GM18507 (cell line): ENCODE measurements around the gene PNPLA5.
"Not testable (repeated sequence)": the region's sequence is repeated elsewhere in the genome, so short reads cannot be mapped to it uniquely, and the experiment has no call there.

Experiments used
- DNase-seq: peaks from one replicate; pipeline ENCODE4 v3.0.0; 2011; ENCODE audit warnings: low read depth; ENCODE audit not compliant: insufficient read length; ENCODE audit errors: extremely low spot score
- FAIRE-seq: peaks from 2 replicates; lab custom pipeline; 2011; peaks lifted over from hg19 to GRCh38; lab: Jason Lieb, UNC

Gene PNPLA5

DNA sequence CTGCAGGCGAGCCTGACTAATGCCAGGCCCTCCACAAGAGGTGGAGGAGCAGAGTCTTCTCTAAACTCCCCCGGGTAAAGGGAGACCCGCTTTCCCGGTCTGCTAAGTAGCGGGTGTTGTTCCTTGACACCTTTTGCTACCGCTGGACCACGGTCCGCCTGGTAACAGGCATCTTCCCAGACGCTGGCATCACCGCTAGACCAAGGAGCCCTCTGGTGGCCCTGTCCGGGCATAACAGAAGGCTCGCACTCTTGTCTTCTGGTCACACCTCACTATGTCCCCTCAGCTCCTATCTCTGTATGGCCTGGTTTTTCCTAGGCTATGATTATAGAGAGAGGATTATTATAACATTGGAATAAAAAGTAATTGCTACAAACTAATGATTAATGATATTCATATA lies 12.6 kb upstream of the PNPLA5 start:
- not testable (repeated sequence) for FAIRE-seq, DNase-seq

GRCh38 chr22:43903033-43903432 lies 11.2 kb upstream of the PNPLA5 start:
- not testable (repeated sequence) for FAIRE-seq, DNase-seq

- DNase-seq, result no peak
- no peak for FAIRE-seq
Observed at GRCh38 chr22:43901976-43902643, 10.3 kb upstream of the PNPLA5 start.

- DNase-seq, result no peak
- FAIRE-seq, result no peak
Observed at GRCh38 chr22:43900206-43900605, 8.4 kb upstream of the PNPLA5 start.

DNA sequence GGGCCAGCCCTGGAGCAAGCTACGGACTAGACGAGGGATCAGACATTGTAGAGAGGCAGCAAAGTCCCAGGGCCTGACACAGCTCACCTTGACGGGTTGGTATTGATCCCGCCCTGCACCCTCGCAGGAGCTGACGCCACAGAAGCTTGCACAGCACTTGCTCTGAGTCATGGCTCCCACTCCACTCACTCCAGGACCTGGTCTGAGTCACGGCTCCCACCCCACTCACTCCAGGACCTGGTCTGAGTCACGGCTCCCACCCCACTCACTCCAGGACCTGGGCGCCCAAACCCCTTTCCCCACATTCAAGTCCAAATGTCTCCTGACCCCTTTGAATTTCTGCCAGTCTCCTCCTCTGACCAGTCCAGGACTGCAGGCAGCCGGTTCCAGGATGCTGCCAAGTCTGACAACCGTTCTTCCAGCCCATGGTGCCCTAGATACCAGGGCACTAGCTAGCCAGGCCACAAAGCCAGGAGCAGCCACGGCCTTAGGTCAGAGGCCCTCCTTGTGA lies 6.0 kb upstream of the PNPLA5 start:
- DNase-seq, result no peak
- no peak for FAIRE-seq

- FAIRE-seq (no peak), DNase-seq (no peak)
Observed at GRCh38 chr22:43895986-43896645, 4.3 kb upstream of the PNPLA5 start.

GRCh38 chr22:43894122-43894521 lies 2.3 kb upstream of the PNPLA5 start:
- FAIRE-seq, result no peak
- DNase-seq, result no peak

GRCh38 chr22:43893266-43893665 lies 1.5 kb upstream of the PNPLA5 start:
- no peak for FAIRE-seq
- no peak for DNase-seq

GRCh38 chr22:43892183-43892894 lies 526 bp upstream of the PNPLA5 start:
- no peak for DNase-seq
- no peak for FAIRE-seq

DNA sequence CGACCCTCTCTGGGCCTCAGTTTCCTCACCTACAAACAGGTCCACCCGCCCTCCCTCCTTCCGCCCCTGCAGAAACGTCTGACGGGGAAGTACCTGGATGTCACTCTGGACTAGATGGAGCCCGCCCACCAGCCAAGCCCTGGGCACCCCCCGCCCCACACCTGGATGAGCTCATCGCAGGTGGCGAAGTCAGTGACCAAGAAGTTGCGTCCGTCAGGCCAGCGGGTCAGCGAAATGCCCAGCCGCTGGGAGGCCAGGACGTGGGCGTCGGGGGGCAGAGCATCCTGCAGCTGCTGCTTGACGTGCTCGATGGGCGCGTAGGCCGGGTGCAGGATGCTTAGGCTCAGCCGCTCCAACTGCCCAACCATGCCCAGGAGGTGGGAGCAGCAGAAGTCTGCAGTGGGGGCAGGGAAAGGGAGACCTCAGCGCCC lies 897 bp downstream of the PNPLA5 start:
- no peak for DNase-seq
- FAIRE-seq, result no peak

GRCh38 chr22:43889860-43890253 lies 2.0 kb downstream of the PNPLA5 start:
- FAIRE-seq (no peak), DNase-seq (no peak)

DNA sequence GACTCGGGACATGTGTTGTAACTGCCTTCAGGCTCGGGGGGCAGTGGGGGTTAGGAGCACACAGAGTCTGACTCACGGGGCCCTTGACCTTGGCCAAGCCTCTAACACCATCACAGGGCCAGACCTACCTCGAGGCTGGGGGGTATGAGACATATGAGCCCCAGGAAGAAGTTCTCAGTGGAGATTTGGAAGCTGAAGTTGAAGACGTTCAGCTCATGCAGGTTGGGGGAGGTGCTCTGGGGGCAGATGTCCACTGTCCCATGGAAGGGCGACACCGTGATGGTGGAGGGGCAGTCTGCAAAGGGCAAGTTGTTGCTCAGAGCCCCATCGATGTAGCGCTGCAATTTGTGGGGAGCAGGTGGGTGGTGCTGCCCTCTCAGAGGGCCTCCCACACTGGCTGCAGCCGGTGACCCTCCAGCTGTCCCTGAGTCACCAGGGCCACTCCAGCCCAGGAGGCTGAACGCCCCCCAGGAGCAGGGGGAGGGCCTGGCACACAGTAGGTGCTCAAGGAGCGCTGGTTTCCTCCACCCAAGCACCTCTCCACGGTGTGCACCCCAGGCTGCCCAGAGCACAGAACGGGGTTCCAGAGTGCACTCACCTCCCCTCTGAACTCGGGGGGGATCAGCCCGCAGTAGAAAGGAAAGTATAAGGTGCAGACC lies 2.5 kb downstream of the PNPLA5 start:
- DNase-seq, result no peak
- no peak for FAIRE-seq

- no peak for FAIRE-seq
- DNase-seq, result no peak
Observed at GRCh38 chr22:43888740-43889139, 3.1 kb downstream of the PNPLA5 start.

DNA sequence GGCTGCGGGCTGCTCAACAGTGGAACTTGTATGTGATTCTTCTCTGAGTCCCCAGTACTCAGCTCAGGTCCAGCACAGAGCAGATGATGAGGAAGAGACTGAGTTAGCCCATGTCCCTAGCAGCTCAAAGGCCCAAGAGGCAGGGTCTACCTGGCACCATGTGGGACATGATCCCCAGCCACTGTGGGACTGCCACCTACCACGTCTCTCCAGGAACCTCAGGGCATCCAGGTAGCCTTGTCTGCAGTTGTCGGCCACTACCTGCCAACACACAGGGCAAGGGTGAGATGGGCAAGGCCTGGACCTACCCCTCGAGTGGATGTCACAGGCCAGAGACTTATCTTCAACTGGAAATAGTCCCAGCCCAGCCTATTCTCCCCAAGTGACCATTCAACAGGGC lies 4.4 kb downstream of the PNPLA5 start:
- no peak for FAIRE-seq
- no peak for DNase-seq

DNA sequence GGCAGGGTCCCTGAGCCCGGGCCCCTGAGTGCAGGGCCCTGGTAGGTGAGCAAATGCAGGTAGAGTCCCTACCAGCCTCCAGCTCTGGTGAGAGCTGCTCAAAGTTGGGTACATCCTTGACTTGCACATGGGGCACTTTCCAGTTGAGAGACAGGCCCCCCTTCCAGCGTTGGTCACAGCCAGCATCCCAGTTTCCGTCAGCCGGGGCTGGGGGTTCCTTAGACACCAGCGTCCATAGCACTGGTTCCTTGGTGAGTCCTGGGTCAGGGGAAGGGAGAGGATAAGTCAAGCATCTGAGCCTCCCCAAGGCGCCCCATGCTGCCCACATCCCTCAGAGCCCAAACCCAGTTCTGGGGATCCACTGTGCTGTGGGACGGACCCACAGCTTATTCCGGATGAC lies 5.6 kb downstream of the PNPLA5 start:
- DNase-seq (no peak), FAIRE-seq (no peak)

DNA sequence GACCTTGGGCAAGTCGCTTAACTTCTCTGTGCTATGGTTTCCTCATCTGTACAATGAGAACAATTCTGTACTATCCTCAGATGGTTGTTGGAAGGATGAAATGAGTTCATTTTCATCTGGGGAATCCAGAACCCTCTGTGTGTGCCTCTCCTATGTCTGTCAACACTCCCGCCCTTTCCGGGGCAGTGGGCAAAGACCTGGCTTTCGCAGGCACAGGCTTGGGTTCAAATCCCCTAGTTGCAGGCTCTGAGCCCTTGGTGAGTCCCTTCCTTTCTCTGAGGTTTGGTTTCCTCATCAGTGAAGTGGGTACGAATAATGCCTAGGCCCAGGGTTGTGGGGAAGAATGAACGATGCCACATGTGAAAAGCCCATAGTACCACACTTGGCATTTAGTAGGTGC lies 6.0 kb downstream of the PNPLA5 start:
- FAIRE-seq, result no peak
- DNase-seq, result no peak

- no peak for FAIRE-seq
- DNase-seq, result no peak
Observed at GRCh38 chr22:43885319-43885671, 6.5 kb downstream of the PNPLA5 start.

DNA sequence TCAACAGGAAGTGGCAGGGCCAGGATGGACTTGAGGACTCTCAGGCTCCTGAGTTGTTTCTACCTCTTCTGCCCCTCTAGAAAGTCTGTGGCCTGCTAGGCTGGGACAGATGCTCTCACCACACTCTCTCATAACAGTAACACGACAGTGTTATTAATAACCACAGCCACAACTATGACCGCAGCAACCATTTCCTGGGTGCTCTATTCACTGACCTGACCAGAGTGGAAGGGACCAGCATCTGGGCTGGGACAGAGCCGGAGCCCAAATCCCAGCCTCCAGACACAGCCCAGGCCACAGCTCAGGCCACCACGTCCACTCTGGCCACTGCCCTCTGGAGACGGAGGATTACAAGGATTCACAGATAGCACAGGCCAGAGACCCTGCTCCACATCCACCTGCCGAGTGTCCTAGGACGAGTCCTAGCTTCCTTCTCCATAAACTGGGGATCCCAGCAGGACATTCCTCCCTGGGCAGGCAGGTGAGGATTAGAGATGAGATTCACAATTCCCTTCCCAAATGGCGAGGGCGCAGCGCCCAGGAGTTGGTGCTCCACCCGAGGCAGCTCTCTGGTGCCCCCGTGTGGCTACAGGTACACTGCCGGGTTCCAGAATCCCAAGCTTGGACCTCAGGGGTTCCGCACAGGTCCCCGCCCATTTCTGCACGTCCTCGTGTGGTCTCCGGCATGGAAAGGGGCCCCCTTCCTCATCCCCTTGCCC lies 7.1 kb downstream of the PNPLA5 start:
- DNase-seq (peak; percentile 71), FAIRE-seq (peak; percentile 98)

GRCh38 chr22:43883719-43884415 lies 7.9 kb downstream of the PNPLA5 start:
- FAIRE-seq (no peak), DNase-seq (no peak)
